ENCODE measurements around the gene OR13A1.

GRCh38 chr10:45315508-45315907 lies at the start of gene OR13A1:
- TF ChIP-seq YY1 (IDR thresholded peaks at IDR 0.05; ENCODE audit: insufficient read depth, insufficient read length) (no peak), ZNF274 (IDR thresholded peaks at IDR 0.05; ENCODE audit: low read depth, low read length) (no peak)

All from NT2/D1 (cell line).